Left lobe of liver (tissue), 2 donors: ENCODE data around the gene PSKH1. TPM values are rescaled to one million over a fixed set of nuclear protein-coding genes. Genes with fewer than 3 reads are reported as not detected.

Source experiments
- ATAC-seq: fragments of 200-7000 bp; cut with Tn5 transposase; one replicate; pipeline ENCODE4 v1.9.1; 2020; ENCODE audit warnings: mild to moderate bottlenecking, moderate library complexity
- DNase-seq: peaks from one replicate; pipeline ENCODE4 v3.0.0-alpha.2; 2020; ENCODE audit warnings: low spot score
- total RNA-seq: library from RNA; stranded (reverse); gene quantifications from one replicate; pipeline ENCODE4 v1.2.1, GENCODE V29; 2021
- donor health status: DM: no; HTN: no; CAD: no; lungs with moderate emphysema.
- donor health status: DM: no; HTN: yes; CAD: no.

Gene PSKH1
- total RNA-seq, 1 donor from 2014 or later, result 18.2 TPM

DNA sequence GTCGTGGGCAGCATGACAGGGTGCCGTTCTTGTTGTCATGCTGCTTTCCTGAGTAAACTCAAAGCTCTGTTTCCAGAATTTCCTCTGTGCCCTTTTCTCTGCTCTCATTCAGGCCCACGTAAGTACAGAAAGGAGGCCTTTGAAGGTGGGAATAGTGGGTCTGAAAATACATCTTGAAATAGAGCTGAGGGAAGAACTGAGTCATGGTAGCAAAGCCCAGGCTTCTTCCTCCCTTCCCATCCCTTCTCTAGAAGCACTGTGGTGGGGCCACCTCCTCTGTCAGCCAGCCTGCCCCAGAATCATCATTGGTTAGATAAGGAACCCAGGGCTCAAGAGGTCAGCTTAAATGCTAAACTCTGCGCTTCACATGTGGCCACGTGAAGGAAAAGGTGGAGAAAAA lies 29.2 kb downstream of the PSKH1 start:
- ATAC-seq (no peak), DNase-seq (no peak)

DNA sequence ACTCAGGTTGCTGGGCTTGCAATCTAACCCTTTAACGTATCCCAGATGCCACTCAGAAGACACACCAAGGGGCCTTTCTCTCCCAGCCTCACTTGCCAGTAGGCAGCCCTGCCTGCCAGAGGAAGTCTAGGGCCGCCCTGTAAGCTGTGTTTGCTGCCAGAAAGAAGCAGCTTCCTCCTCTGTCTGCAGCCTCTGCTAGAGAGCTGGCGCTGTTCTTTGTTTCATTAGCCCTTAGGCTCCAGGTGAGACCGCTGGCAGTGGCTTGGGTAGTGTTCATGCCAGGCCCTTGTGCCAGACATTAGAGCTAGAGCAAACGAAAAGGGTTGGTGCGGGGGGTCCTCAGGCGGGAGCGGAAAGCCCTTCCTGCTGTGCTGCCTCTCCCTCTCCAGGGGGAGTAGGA lies 29.7 kb downstream of the PSKH1 start:
- DNase-seq (no peak), ATAC-seq (no peak)

DNA sequence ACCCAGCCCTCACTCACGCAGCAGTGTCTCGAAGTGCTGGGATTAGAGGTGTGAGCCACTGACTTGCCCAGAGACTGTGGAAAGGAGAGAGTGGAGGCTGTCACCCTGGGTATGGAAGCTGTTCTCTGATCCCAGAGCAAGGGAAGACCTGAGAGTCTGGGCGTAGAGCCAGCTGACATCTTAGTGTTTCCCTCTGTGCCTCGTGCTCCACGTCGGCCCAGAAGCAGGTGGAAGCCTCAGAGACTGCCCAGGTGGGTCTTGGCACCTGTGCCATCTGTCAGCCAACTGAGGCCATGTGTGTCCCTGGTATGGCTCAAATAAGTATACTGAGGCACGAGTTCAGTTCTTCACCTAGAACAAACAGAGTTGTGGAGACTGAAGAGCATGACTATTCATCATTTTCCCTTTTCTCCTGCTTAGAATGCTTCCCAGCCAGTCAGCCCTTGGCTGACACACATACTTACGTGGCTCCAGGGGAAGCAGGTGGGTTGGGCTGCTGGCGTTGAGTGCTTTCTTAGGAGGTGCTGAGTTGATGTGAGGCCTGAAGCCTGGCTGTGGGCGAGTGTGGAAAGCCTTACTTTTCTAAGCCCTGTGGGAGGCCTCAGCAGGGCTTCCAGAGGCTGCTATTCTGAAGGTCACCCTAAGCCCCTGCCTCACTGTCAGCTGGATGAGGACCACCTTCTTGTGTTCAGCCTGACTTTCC lies 30.5 kb downstream of the PSKH1 start:
- ATAC-seq, result peak; percentile 19
- peak; percentile 47 for DNase-seq

DNA sequence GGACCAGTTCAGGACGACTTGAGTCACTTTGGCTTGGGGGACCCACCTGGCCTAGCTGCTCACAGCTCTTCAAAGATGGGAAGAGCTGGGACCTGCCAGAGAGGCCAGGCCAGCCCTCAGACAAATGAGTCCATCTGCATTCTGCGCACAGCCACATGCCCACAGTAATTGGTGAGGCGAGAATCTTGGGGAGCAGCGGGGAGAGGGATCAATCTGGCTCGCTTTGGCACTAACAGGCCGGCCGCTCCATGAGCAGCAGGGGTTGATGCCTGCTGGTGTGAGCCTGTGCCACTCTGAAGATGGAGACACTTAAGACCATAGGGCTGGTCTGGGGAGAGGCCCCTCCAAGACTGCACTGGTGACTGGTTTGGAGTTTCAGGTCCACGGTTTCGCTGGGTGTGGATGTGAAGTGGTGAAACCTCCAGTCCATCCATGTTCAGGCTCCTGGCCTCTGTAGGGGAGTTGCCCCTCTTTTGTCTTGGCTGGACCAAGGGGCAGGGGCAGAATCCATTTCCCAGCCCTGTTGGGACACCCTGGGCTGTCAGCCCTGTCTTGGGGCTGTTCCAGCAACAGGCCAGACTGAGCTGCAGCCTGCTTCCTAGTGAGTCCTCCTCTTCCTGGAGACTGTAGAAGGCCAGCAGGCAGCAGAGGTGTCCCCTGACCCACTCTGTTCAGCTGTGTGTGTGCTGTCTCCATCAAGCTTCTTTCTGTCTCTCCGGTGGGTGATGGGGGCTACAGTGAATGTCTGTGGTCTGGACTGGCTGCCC lies 31.3 kb downstream of the PSKH1 start:
- peak; percentile 50 for DNase-seq
- peak; percentile 42 for ATAC-seq

DNA sequence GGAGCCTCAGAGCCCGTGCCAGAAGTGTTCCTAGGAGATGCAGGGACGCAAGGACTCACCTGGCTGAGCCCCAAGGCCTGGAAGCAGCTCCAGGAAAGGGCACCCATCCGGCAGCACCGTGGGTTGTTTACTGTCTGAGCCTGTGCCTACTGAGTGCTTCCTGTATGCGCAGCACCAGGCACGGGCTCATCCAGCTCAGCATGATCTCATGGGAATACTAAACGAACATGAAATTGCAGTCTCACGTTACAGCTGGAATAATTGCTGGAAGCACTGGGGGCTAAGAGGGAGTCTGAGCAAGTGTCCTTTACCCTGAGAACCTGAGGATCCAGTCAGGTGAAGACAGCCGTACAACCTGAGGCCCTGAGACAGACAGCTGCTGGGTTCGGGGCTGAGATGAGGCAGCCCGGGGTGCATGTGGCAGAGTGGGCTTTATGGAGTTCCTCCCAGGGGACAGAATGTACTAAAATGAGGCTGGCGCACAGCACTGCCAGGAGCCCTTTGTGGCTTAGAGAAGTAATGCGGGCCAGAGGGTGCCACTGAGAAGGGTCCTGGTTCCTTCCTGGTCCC lies 33.2 kb downstream of the PSKH1 start:
- DNase-seq, result peak; percentile 46

DNA sequence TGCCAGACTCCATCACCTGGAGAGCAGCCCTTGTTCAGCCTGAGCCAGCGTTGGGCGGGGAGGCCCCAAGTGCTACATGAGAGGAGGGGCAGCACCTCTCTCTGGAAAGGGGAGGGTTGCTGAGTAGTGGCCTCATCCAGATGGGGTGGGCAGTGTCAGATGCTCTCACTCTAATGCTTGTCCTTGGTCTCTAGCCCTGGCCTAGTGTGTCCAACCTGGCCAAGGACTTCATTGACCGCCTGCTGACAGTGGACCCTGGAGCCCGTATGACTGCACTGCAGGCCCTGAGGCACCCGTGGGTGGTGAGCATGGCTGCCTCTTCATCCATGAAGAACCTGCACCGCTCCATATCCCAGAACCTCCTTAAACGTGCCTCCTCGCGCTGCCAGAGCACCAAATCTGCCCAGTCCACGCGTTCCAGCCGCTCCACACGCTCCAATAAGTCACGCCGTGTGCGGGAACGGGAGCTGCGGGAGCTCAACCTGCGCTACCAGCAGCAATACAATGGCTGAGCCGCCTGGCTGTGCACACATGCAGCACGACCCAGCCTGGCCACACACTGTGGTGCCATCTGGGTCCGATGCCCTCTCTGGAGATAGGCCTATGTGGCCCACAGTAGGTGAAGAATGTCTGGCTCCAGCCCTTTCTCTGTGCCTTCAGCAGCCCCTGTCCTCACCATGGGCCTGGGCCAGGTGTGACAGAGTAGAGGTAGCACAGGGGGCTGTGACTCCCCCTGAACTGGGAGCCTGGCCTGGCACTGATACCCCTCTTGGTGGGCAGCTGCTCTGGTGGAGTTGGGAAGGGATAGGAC lies 34.3 kb downstream of the PSKH1 start:
- ATAC-seq, result no peak
- DNase-seq, result no peak

More for the DNA sequence above, 33.2 kb downstream of the PSKH1 start:
- ATAC-seq, result no peak

DNA sequence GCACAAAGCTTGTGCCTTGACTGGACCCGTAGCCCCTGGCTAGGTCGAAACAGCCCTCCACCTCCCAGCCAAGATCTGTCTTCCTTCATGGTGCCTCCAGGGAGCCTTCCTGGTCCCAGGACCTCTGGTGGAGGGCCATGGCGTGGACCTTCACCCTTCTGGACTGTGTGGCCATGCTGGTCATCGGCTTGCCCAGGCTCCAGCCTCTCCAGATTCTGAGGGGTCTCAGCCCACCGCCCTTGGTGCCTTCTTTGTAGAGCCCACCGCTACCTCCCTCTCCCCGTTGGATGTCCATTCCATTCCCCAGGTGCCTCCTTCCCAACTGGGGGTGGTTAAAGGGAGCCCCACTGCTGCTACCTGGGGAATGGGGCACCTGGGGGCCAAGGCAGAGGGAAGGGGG lies 35.1 kb downstream of the PSKH1 start:
- peak; percentile 2 for ATAC-seq
- no peak for DNase-seq

DNA sequence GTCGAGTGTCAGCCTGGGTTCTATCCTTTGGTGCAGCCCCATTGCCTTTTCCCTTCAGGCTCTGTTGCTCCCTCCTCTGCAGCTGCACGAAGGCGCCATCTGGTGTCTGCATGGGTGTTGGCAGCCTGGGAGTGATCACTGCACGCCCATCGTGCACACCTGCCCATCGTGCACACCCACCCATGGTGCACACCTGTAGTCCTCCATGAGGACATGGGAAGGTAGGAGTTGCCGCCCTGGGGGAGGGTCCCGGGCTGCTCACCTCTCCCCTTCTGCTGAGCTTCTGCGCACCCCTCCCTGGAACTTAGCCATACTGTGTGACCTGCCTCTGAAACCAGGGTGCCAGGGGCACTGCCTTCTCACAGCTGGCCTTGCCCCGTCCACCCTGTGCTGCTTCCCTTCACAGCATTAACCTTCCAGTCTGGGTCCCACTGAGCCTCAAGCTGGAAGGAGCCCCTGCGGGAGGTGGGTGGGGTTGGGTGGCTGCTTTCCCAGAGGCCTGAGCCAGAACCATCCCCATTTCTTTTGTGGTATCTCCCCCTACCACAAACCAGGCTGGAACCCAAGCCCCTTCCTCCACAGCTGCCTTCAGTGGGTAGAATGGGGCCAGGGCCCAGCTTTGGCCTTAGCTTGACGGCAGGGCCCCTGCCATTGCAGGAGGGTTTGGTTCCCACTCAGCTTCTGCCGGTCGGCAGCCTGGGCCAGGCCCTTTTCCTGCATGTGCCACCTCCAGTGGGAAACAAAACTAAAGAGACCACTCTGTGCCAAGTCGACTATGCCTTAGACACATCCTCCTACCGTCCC lies 35.7 kb downstream of the PSKH1 start:
- DNase-seq (peak; percentile 79), ATAC-seq (peak; percentile 87)

DNA sequence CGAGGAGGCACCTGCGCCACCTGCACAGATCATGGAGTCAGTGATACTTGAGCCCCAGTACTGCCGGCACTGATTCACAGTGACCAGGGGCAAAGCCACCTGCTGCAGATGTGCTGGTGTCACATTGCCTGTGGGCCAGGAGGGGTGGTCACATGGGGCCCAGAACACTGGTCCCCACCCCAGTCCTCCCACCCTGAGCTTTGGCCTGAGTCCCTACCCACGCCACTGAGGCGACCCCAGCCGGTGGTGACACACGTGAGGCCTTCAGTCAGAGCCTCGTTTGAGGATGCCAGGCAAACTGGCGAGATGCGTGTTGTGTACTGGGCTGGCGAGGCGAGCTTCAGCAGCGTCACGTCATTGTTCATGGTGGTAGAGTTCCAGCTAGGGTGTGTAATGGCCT lies 37.1 kb downstream of the PSKH1 start:
- DNase-seq (no peak), ATAC-seq (no peak)

DNA sequence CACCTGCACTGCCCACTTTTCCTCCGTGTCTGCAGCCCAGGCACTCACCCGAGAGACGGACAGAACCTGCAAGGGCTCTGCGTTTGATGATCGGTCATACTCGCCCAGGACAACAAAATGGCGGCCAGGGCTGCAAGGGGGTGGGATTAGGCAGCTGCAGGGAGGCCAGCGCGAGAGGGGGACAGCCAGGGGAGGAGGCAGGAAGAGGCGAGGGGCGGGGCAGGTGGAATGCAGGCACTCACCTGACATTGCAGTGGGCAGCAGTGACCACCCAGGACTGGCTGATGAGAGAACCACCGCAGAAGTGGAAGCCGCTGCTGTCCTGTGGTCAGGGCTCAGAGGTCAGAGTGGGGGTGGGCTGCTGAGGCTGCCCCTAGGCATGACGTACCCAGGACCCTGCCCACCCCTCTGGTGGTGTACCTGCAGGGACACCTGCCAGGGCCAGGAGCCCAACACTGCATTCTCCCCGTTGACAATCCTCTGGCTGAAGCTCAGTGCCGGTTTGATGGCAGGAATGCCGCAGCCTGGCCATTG lies 37.7 kb downstream of the PSKH1 start:
- ATAC-seq (no peak), DNase-seq (no peak)

DNA sequence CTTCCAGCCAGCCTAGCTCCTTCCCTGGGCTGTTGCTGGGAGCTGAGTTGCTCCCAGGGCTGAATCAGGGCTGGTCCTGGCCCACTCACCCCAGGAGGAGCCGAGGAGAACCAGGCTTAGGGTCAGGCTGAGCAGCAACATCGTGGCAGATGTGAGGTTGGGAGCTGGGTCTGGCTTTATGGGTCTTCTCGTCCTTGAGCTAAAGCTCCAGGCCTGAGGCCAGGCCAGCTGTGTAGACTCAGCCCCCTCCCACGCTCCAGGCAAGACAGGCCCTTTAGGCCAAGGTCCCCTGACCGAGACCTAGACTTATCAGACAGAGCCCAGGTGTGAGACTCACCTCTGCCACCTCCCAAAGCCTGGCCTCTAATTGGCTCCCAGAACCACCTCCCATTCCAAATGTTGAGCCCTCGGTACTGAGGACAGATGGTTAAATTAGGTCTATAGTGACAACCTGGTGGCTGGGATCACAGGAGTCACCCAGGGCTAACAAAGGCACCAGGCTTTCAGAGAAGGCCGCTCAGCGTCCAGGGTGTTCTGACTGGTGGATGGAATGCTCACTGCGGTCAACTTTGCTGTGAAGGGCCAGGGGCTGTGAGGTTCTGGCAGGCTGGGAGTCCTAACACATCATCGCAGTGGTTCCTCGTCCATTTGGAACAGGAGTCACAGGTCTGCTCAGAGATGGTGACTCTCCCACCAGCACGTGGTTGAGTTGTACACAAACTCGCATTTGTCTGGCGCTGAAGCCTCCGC lies 38.8 kb downstream of the PSKH1 start, which contains the start of gene CTRL:
TSS of gene CTRL (minus strand) at position 151 of the 750 bp plus-strand sequence. CDS start at position 141, 10 bp downstream.
- ATAC-seq (no peak), DNase-seq (no peak)

DNA sequence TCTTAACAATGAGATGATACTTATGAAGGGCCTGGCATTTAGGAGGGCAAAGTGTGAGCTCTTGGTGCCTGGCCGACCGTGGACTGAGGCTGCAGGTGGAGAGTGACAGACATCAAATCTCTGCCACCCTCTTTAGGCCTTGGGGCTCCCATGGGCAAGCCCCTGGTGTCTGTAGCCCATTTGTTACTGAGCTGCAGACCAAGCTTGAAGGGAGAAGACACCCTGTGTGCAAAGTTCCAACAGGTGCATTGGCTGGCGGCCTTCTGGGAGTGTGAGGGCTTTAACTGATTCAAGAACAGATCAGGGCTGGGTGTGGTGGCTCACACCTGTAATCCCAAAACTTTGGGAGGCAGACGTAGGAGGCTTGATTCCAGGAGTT lies 39.4 kb downstream of the PSKH1 start:
- DNase-seq, result no peak
- no peak for ATAC-seq

DNA sequence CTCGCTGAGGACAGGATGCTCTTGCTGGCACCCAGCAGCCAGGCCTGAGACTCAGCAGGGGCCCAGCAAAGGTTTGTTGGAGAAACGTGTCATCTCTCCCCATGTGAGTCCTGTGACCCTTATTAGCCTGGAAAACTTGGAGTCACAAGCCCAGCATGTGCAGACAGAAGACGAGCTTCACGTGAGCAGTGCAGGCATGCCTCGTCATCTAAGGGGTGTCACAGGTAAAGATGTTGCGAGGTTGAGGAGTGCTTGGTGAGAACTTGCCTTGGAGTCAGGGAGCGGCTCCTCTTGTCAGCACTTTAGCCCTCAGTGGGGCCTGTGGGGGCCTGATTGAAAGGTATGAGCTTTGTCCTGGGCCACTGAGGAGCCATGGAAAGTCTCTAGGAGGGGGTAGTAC lies 40.8 kb downstream of the PSKH1 start:
- DNase-seq, result no peak
- no peak for ATAC-seq

DNA sequence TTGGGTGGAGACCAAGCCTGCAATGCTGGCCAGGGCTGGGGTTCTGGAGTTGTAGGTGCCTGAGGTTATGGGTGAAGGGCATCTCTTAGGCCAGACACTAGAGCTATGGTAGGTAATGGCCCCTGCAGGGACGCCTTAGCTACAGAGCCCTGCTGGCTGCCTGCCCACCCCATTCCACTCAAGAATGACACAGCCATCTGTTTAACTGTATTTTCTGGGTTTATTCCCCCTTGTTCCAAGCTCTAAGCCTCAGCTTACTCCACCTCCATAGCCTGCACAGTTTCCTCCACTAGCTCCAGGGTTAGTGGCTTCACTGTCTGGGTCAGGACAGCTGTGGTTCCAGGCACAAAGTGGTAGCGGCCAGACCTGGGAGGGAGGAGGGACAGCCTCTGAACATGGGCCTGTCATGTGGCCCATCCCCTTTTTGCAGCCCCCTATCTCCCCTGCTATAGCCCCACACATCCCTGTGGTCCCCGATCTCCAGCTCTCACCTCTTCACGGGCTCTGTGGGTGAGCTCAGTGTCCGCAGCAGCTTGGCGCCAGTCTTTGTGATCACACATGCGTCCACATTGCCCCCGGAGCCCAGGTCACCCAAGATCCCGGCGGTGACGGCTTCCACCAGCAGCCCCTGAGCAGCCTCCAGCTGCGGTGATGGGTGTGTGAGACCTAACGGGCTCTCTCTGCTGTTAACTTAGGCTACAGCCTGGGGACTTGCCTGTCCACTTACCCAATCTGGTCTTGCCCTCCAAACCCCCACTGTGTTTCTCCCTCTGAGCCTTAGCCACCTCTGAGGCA lies 41.4 kb downstream of the PSKH1 start:
- no peak for ATAC-seq
- DNase-seq, result peak; percentile 53

DNA sequence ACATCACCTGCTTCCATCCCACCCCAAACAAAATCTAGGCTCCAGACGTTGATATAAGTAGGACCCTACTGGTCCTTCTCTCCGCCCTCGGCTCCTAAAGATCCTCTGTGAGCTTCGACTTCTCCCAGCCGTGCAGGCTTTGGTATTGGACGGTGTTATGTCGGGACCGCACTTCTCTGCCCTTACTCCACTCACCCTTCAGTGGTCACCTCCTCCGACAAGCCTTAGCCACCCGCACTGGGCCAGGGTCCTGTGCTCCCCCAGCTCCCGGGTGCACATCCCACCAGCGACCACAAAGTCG lies 42.0 kb downstream of the PSKH1 start:
- no peak for ATAC-seq

DNA sequence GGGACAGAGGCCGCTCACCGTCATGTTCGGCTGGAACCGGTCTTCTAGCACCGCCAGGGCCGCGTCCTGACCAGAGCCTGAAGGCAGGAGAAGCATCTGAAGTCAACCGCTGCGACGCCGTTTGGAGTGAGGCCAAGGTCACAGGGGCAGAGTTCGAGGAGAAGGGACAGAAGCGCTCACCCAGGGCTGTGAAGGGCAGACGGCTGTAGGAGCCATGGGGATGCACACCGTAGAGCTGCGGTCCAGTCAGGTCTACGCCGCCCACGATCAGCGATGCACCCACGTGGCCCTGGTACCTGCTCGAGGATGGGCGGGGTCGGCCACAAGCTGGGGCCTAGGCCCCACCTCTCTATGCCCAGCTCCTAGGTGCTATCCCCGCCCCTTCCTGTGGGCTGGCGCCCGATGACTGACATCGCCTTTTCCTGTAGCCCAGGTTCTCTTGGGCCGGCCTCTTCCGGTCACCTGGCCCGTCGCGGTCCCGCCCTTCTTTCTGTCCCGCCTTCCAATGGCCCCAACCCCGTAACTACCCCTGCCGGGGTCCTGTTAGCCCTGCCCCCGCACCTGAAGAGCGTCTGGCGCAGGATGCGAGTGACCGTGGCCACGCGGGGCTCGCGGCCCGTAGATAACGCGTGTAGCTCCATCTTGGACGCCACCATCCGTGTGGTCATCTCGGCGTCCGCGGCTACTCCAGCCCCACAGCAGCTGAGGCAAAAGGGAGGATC lies 42.5 kb downstream of the PSKH1 start:
- peak; percentile 98 for DNase-seq
- peak; percentile 88 for ATAC-seq

More for the DNA sequence above, 42.0 kb downstream of the PSKH1 start:
- no peak for DNase-seq

DNA sequence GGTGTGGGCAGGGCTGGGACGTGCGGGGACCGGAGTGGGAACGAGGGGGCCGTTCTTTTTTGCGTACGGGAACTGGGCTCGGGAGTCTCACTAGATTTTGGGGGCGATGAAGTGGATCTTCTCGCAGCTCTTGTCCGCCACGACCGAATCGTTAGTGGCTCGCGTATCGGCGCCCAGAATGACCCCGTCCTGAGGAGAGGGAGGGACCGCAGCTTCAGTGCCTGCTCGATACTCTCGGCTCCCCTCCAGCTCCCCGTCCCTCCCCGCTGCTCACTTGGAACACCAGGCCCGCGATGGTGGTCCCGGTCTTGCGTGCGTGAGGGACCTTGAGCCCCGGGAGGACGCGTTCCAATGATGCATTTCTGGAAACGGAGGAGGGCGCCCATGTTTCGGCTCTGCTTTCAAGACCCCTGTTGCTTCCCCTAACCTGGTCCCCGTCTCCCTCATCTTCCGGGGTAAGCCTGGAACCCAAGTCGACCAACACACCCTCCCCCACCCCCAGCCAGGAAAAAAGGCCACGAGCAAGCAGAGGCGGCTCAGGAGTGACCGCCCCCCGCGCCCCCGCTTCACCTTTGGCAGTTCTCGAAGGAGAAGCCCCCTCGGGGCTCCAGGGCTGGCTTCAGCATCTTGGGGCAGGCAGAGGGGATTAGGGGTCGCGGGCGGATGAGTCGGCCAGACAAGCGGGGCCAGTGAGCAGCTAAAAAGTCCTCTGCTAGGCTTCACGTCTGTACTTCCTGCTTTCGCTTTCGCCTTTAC lies 43.2 kb downstream of the PSKH1 start, which contains the start of gene PSMB10:
TSS of gene PSMB10 (minus strand) at position 727 of the 756 bp plus-strand sequence. CDS start at position 626, 101 bp downstream.
- ATAC-seq (peak; percentile 36), DNase-seq (peak; percentile 68)
